Neural progenitor cell (in vitro differentiated cells): ENCODE results near the gene TSHZ2. TPM values are rescaled to one million over a fixed set of nuclear protein-coding genes. Genes with fewer than 3 reads are reported as not detected.

ENCODE experiments used
- DNase-seq: peaks from one replicate; pipeline ENCODE4 v3.0.0-alpha.2; 2016; ENCODE audit warnings: low spot score
- H2AFZ ChIP-seq: fragments of 200-600 bp; sonication (generic); replicated peaks from 2 replicates; pipeline ENCODE4 v1.6.1; 2016; ENCODE audit warnings: antibody characterized with exemption
- H3F3A ChIP-seq: fragments of 200-600 bp; sonication (generic); 2 replicates; pipeline ENCODE4 v1.6.1; 2016; ENCODE audit warnings: antibody characterized with exemption, low read depth
- H3K27ac ChIP-seq: fragments of 200-600 bp; sonication (generic); 2 replicates; pipeline ENCODE4 v1.5.1; 2016; ENCODE audit warnings: mild to moderate bottlenecking
- H3K27me3 ChIP-seq: fragments of 200-600 bp; sonication (generic); 2 replicates; pipeline ENCODE4 v1.6.1; 2016; ENCODE audit warnings: mild to moderate bottlenecking, moderate library complexity
- H3K36me3 ChIP-seq: fragments of 200-600 bp; sonication (generic); 2 replicates; pipeline ENCODE4 v1.5.1; 2016
- H3K4me1 ChIP-seq: fragments of 200-600 bp; sonication (generic); 2 replicates; pipeline ENCODE4 v1.6.1; 2016; ENCODE audit warnings: mixed run types
- H3K4me2 ChIP-seq: fragments of 200-600 bp; sonication (generic); 2 replicates; pipeline ENCODE4 v1.6.1; 2016
- H3K4me3 ChIP-seq: fragments of 200-600 bp; sonication (generic); 2 replicates; pipeline ENCODE4 v1.5.1; 2016
- H3K79me2 ChIP-seq: fragments of 200-600 bp; sonication (generic); 2 replicates; pipeline ENCODE4 v1.6.1; 2016; ENCODE audit warnings: low read depth
- H3K9ac ChIP-seq: fragments of 200-600 bp; sonication (generic); 2 replicates; pipeline ENCODE4 v1.6.1; 2016
- H3K9me3 ChIP-seq: fragments of 200-600 bp; sonication (generic); 2 replicates; pipeline ENCODE4 v1.5.1; 2016; ENCODE audit warnings: low read depth
- H4K20me1 ChIP-seq: fragments of 200-600 bp; sonication (generic); 2 replicates; pipeline ENCODE4 v1.6.1; 2016; ENCODE audit warnings: low read depth
- H3K27ac Mint-ChIP-seq: 3 replicates; pipeline ENCODE4 v1.8.0; 2021; ENCODE audit warnings: mixed read lengths
- H3K27me3 Mint-ChIP-seq: 2 replicates; pipeline ENCODE4 v1.8.0; 2022; ENCODE audit warnings: low read depth, mild to moderate bottlenecking, inconsistent platforms, moderate library complexity, mixed read lengths; ENCODE audit not compliant: insufficient read depth
- H3K36me3 Mint-ChIP-seq: 3 replicates; pipeline ENCODE4 v1.8.0; 2021; ENCODE audit warnings: mixed read lengths
- H3K4me1 Mint-ChIP-seq: 3 replicates; pipeline ENCODE4 v1.8.0; 2021; ENCODE audit warnings: mixed read lengths
- H3K4me3 Mint-ChIP-seq: 3 replicates; pipeline ENCODE4 v1.8.0; 2021; ENCODE audit warnings: mild to moderate bottlenecking, moderate library complexity, mixed read lengths
- H3K9me3 Mint-ChIP-seq: 3 replicates; pipeline ENCODE4 v1.8.0; 2020; ENCODE audit warnings: mixed read lengths
- CTCF ChIP-seq: fragments of 200-600 bp; sonication (generic); IDR thresholded peaks from 2 replicates; pipeline ENCODE4 v1.5.1; 2017; ENCODE audit warnings: antibody characterized with exemption, mild to moderate bottlenecking
- EZH2 ChIP-seq: fragments of 200-600 bp; sonication (generic); IDR thresholded peaks from 2 replicates; pipeline ENCODE4 v1.6.1; 2017; ENCODE audit warnings: antibody characterized with exemption, mild to moderate bottlenecking, moderate library complexity
- EZH2phosphoT487 ChIP-seq: fragments of 200-600 bp; sonication (generic); IDR thresholded peaks from 2 replicates; pipeline ENCODE4 v1.6.1; 2017; ENCODE audit warnings: antibody characterized with exemption
- total RNA-seq: library from RNA; depleted of rRNA; stranded (reverse); fragments of >200 nt; gene quantifications from 2 replicates; pipeline ENCODE4 v1.2.3, GENCODE V29; 2015; ENCODE audit warnings: low replicate concordance

Gene TSHZ2
- total RNA-seq, 1 donor from 2014 or later: 1.8 TPM

GRCh38 chr20:53387983-53388675 is 416.0 kb downstream of the TSHZ2 start:
- Histone ChIP-seq H3K36me3 (no peaks in the 10 kb centered on the region), H4K20me1 (no peaks in the 10 kb centered on the region), H3F3A (no peaks in the 10 kb centered on the region), H3K79me2 (no peaks in the 10 kb centered on the region), H3K4me3 (no peak overlapping the region), H3K27me3 (no peaks in the 10 kb centered on the region), H2AFZ (no peak overlapping the region), H3K4me1 (peaks cover 15% of the 10 kb centered on the region), H3K27ac (no peak overlapping the region), H3K4me2 (no peak overlapping the region), H3K9me3 (no peaks in the 10 kb centered on the region), H3K9ac (no peak overlapping the region)
- no peak for TF ChIP-seq EZH2phosphoT487
- H3K27me3 Mint-ChIP-seq: peaks cover 3% of the 10 kb centered on the region
- H3K27ac Mint-ChIP-seq: no peak overlapping the region
- no peaks in the 10 kb centered on the region for H3K36me3 Mint-ChIP-seq
- H3K4me3 Mint-ChIP-seq: no peak overlapping the region
- peaks cover 26% of the 10 kb centered on the region for H3K4me1 Mint-ChIP-seq
- no peaks in the 10 kb centered on the region for H3K9me3 Mint-ChIP-seq
- DNase-seq: no peak

- Mint-ChIP-seq H3K9me3 (no peaks in the 10 kb centered on the region), H3K4me1 (peaks cover 26% of the 10 kb centered on the region), H3K4me3 (no peak overlapping the region), H3K27ac (no peak overlapping the region), H3K36me3 (no peaks in the 10 kb centered on the region), H3K27me3 (peaks cover 3% of the 10 kb centered on the region)
- Histone ChIP-seq H3K36me3 (no peaks in the 10 kb centered on the region), H4K20me1 (no peaks in the 10 kb centered on the region), H3K4me2 (no peak overlapping the region), H3K4me1 (peaks cover 15% of the 10 kb centered on the region), H3K4me3 (no peak overlapping the region), H3F3A (no peaks in the 10 kb centered on the region), H2AFZ (no peak overlapping the region), H3K9me3 (no peaks in the 10 kb centered on the region), H3K9ac (no peak overlapping the region), H3K79me2 (no peaks in the 10 kb centered on the region), H3K27ac (no peak overlapping the region), H3K27me3 (no peaks in the 10 kb centered on the region)
- TF ChIP-seq EZH2: no peak
- no peak for TF ChIP-seq EZH2phosphoT487
- TF ChIP-seq CTCF: no peak
- no peak for DNase-seq
Observed at GRCh38 chr20:53389516-53390300, 417.6 kb downstream of the TSHZ2 start.

- Mint-ChIP-seq H3K27me3 (peaks cover 3% of the 10 kb centered on the region), H3K9me3 (no peaks in the 10 kb centered on the region), H3K4me3 (no peak overlapping the region), H3K27ac (no peak overlapping the region), H3K4me1 (peaks cover 21% of the 10 kb centered on the region), H3K36me3 (no peaks in the 10 kb centered on the region)
- no peak for DNase-seq
- no peak overlapping the region for H3K4me3 ChIP-seq
- no peak for TF ChIP-seq EZH2
- no peak for TF ChIP-seq CTCF
- TF ChIP-seq EZH2phosphoT487: no peak
- H3K27ac ChIP-seq: no peak overlapping the region
- H2AFZ ChIP-seq: no peak overlapping the region
- no peaks in the 10 kb centered on the region for H3F3A ChIP-seq
- H3K9me3 ChIP-seq: no peaks in the 10 kb centered on the region
- no peaks in the 10 kb centered on the region for H3K27me3 ChIP-seq
- no peaks in the 10 kb centered on the region for H4K20me1 ChIP-seq
- no peak overlapping the region for H3K9ac ChIP-seq
- no peak overlapping the region for H3K4me2 ChIP-seq
- H3K36me3 ChIP-seq: no peaks in the 10 kb centered on the region
- no peaks in the 10 kb centered on the region for H3K79me2 ChIP-seq
- peaks cover 15% of the 10 kb centered on the region for H3K4me1 ChIP-seq
Observed at GRCh38 chr20:53390770-53391169, 418.6 kb downstream of the TSHZ2 start.

GRCh38 chr20:53394433-53394832 is 422.3 kb downstream of the TSHZ2 start:
- Histone ChIP-seq H4K20me1 (no peaks in the 10 kb centered on the region), H3K79me2 (no peaks in the 10 kb centered on the region), H3K4me3 (no peak overlapping the region), H3K27ac (no peak overlapping the region), H3K9ac (no peak overlapping the region), H3K36me3 (no peaks in the 10 kb centered on the region), H2AFZ (no peak overlapping the region), H3K27me3 (no peaks in the 10 kb centered on the region), H3K9me3 (no peaks in the 10 kb centered on the region), H3K4me1 (no peaks in the 10 kb centered on the region), H3F3A (no peaks in the 10 kb centered on the region), H3K4me2 (no peak overlapping the region)
- H3K4me3 Mint-ChIP-seq: no peak overlapping the region
- no peak for TF ChIP-seq EZH2
- TF ChIP-seq CTCF: no peak
- TF ChIP-seq EZH2phosphoT487: no peak
- peaks cover 11% of the 10 kb centered on the region for H3K4me1 Mint-ChIP-seq
- H3K36me3 Mint-ChIP-seq: no peaks in the 10 kb centered on the region
- H3K9me3 Mint-ChIP-seq: no peaks in the 10 kb centered on the region
- DNase-seq: no peak
- H3K27me3 Mint-ChIP-seq: no peaks in the 10 kb centered on the region
- H3K27ac Mint-ChIP-seq: no peak overlapping the region
